Measurements from ENCODE around the gene NOVA1.

NOVA1 gene

GRCh38 chr14:26444822-26445221 is 153.0 kb downstream of the NOVA1 start:
- Mint-ChIP-seq H3K4me1 (ENCODE audit: low read depth) (no peaks in the 10 kb centered on the region), H3K4me3 (no peak overlapping the region)

DNA sequence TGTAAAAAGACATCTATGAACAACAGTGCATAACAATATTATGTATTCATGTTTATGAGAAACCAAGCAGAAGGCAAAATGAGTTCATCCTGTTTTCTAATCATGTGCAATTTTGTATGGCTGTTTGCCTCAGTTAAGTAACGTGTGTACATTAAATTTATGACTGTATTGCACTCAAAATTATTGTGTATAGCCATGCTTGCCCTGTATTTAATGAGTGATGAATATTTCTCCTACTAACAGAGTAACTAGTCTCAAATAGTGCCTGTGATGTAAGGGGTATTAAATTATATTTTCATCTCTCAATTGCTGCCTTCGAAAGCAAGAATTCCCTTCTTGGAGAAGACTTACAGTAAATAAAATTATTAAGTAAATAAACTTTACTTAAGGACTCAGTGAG is 154.2 kb downstream of the NOVA1 start:
- intact Hi-C loops (cut with micrococcal nuclease), result no loop called here
- Mint-ChIP-seq H3K9me3 (no peaks in the 10 kb centered on the region), H3K4me3 (no peak overlapping the region), H3K4me1 (ENCODE audit: low read depth) (no peaks in the 10 kb centered on the region), H3K36me3 (ENCODE audit: low read depth) (no peaks in the 10 kb centered on the region), H3K27ac (no peak overlapping the region), H3K27me3 (no peaks in the 10 kb centered on the region)

More at GRCh38 chr14:26444822-26445221, 153.0 kb downstream of the NOVA1 start:
- Mint-ChIP-seq H3K27ac (no peak overlapping the region), H3K27me3 (no peaks in the 10 kb centered on the region), H3K36me3 (ENCODE audit: low read depth) (no peaks in the 10 kb centered on the region), H3K9me3 (no peaks in the 10 kb centered on the region)
- intact Hi-C loops (cut with micrococcal nuclease), result no loop called here

DNA sequence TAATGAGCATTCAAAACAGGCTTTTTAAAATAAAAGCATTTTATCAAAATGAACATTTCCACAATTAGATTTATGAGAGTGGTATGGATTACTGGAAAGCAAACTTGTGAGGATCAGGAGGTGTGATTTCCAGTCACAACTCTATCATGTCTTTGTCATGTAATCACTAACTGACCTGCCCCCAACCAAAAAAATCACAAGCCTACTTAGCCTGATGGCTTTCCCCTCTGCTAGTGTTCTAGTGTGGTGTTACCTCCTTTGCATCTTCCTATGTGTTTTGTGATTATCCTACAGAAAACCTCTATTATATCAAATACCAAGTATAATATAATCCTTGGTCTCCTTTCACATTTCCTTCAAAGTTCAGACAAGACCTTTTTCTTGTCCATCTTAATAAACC is 168.6 kb downstream of the NOVA1 start:
- H3K4me3 Mint-ChIP-seq, result no peak overlapping the region
- no peaks in the 10 kb centered on the region for H3K9me3 Mint-ChIP-seq
- H3K36me3 Mint-ChIP-seq (ENCODE audit: low read depth), result no peaks in the 10 kb centered on the region
- no peaks in the 10 kb centered on the region for H3K4me1 Mint-ChIP-seq (ENCODE audit: low read depth)
- no peak overlapping the region for H3K27ac Mint-ChIP-seq
- intact Hi-C loops (cut with micrococcal nuclease), result no loop called here
- H3K27me3 Mint-ChIP-seq, result no peaks in the 10 kb centered on the region

DNA sequence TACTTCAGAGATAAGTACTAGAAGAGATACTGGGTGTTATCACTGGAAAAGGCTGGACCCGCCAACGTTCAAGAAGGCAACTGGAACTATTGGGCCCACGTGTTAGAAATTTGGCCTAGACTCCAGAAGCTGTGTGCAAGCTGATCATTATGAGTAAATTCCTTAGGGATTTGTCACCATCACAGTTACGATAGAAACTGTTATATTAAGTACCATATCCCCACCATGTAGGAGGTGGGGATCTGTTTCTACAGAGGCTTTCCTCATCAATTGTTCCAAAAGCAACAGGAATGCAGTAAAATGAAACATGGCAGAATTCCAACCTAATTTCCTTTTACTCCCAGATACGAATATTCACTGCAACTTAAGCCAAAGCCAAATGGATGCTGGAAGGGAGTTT is 170.7 kb downstream of the NOVA1 start:
- H3K9me3 Mint-ChIP-seq, result no peaks in the 10 kb centered on the region
- H3K27ac Mint-ChIP-seq, result no peak overlapping the region
- no peaks in the 10 kb centered on the region for H3K36me3 Mint-ChIP-seq (ENCODE audit: low read depth)
- intact Hi-C loops (cut with micrococcal nuclease), result no loop called here
- H3K27me3 Mint-ChIP-seq, result no peaks in the 10 kb centered on the region
- H3K4me1 Mint-ChIP-seq (ENCODE audit: low read depth), result no peaks in the 10 kb centered on the region
- H3K4me3 Mint-ChIP-seq, result no peak overlapping the region

GRCh38 chr14:26424537-26424936 is 173.3 kb downstream of the NOVA1 start:
- intact Hi-C loops (cut with micrococcal nuclease), result no loop called here
- Mint-ChIP-seq H3K36me3 (ENCODE audit: low read depth) (no peaks in the 10 kb centered on the region), H3K27ac (no peak overlapping the region), H3K4me1 (ENCODE audit: low read depth) (no peaks in the 10 kb centered on the region), H3K9me3 (no peaks in the 10 kb centered on the region), H3K27me3 (no peaks in the 10 kb centered on the region), H3K4me3 (no peak overlapping the region)

GRCh38 chr14:26415618-26416123 is 182.2 kb downstream of the NOVA1 start:
- H3K9me3 Mint-ChIP-seq, result no peaks in the 10 kb centered on the region

DNA sequence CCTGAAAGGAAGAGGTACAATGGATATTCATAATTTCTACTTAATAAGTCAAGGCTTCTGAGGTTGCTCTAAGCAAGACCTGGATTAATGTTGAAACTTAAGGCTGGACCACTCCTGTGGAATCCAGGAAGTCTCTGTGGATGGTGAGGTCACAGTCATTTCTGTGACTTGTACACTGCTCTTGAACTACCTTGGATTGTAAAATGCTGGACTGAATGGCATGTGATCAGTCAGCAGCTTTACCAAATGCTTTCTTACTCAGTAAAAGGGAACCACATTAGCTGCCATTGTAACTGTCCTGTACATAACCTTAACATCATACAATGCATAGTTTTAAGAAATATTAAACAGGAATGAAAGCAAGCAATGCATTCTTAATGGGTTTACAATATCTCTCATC is 182.9 kb downstream of the NOVA1 start:
- no peaks in the 10 kb centered on the region for H3K36me3 Mint-ChIP-seq (ENCODE audit: low read depth)
- H3K27me3 Mint-ChIP-seq, result no peaks in the 10 kb centered on the region
- H3K27ac Mint-ChIP-seq, result no peak overlapping the region
- intact Hi-C loops (cut with micrococcal nuclease), result no loop called here
- no peak overlapping the region for H3K4me3 Mint-ChIP-seq
- H3K4me1 Mint-ChIP-seq (ENCODE audit: low read depth), result no peaks in the 10 kb centered on the region
- no peaks in the 10 kb centered on the region for H3K9me3 Mint-ChIP-seq

More at GRCh38 chr14:26415618-26416123, 182.2 kb downstream of the NOVA1 start:
- Mint-ChIP-seq H3K4me1 (ENCODE audit: low read depth) (no peaks in the 10 kb centered on the region), H3K36me3 (ENCODE audit: low read depth) (no peaks in the 10 kb centered on the region), H3K27me3 (no peaks in the 10 kb centered on the region), H3K27ac (no peak overlapping the region), H3K4me3 (no peak overlapping the region)
- intact Hi-C loops (cut with micrococcal nuclease), result no loop called here

DNA sequence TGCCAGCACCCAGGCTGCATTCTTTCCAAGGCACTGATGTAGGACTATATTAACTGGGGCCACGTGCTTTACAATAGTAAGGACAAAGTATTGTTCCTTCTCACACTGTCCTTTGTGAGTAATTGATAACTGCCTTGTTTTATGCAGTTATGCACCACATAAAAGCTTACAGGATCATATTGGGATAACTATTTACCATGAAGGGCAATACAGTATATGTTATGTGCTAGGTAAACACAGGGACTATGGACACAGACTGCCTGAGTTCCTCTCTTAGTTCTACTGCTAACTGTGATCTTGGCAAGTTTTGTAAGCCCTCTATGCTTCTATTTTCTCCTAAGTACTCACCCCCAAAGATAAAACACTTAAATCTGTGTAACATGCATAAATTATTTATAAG is 183.7 kb downstream of the NOVA1 start:
- H3K4me1 Mint-ChIP-seq (ENCODE audit: low read depth), result no peaks in the 10 kb centered on the region
- H3K27ac Mint-ChIP-seq, result no peak overlapping the region
- no peaks in the 10 kb centered on the region for H3K36me3 Mint-ChIP-seq (ENCODE audit: low read depth)
- H3K4me3 Mint-ChIP-seq, result no peak overlapping the region
- intact Hi-C loops (cut with micrococcal nuclease), result no loop called here
- no peaks in the 10 kb centered on the region for H3K27me3 Mint-ChIP-seq
- H3K9me3 Mint-ChIP-seq, result no peaks in the 10 kb centered on the region

DNA sequence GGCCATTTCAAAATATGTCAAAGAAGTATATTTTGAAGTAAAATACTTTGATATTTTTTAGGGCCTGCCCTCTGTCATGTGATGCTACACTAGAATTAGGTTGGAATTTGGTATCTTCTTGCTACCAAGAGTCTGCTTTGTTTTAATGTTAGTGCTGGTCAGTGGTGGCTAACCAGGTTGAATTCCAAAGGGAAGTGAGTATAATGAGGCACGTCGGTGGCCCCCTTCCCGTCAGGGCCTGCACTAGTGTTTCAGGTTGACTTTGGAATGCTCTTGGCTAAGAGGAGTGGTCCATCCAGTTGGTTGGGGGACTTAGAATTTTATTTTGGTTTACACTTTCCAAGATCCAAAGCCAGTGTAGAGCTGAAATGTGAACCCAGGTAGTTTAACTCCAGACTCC is 185.4 kb downstream of the NOVA1 start:
- Mint-ChIP-seq H3K36me3 (ENCODE audit: low read depth) (no peaks in the 10 kb centered on the region), H3K27ac (no peak overlapping the region)
- intact Hi-C loops (cut with micrococcal nuclease), result no loop called here

DNA sequence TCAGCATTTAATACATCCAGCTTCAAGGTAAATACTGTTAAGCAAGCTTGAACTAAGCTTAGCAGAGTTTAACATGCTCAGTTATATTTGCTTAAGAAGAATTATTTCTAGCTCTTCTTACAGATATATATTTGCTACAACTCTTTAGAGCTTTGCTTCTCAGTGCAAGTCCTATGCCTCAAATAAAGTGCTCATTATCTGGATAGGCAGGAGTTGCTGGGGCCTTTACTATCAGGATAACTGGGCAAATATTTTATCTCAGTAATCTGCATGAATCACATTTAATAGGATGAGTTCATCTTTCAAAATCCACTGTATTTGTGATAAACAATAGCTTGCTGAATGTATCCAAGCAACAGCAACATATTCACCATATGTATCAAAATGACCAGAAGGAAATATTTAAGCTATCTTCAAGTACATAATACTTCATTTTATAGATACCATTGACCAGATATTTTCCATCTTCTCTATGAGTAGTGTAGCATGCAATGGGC is 187.6 kb downstream of the NOVA1 start:
- H3K4me1 Mint-ChIP-seq (ENCODE audit: low read depth), result no peaks in the 10 kb centered on the region
- H3K4me3 Mint-ChIP-seq, result no peak overlapping the region
- no peaks in the 10 kb centered on the region for H3K36me3 Mint-ChIP-seq (ENCODE audit: low read depth)
- H3K27me3 Mint-ChIP-seq, result no peaks in the 10 kb centered on the region
- intact Hi-C loops (cut with micrococcal nuclease), result no loop called here
- no peaks in the 10 kb centered on the region for H3K9me3 Mint-ChIP-seq
- no peak overlapping the region for H3K27ac Mint-ChIP-seq

More for the DNA sequence above, 185.4 kb downstream of the NOVA1 start:
- H3K9me3 Mint-ChIP-seq, result no peaks in the 10 kb centered on the region
- H3K4me3 Mint-ChIP-seq, result no peak overlapping the region
- no peaks in the 10 kb centered on the region for H3K4me1 Mint-ChIP-seq (ENCODE audit: low read depth)
- H3K27me3 Mint-ChIP-seq, result no peaks in the 10 kb centered on the region

GRCh38 chr14:26404927-26405326 is 192.9 kb downstream of the NOVA1 start:
- Mint-ChIP-seq H3K27ac (no peak overlapping the region), H3K27me3 (no peaks in the 10 kb centered on the region), H3K4me1 (ENCODE audit: low read depth) (no peaks in the 10 kb centered on the region), H3K9me3 (no peaks in the 10 kb centered on the region), H3K4me3 (no peak overlapping the region), H3K36me3 (ENCODE audit: low read depth) (no peaks in the 10 kb centered on the region)
- intact Hi-C loops (cut with micrococcal nuclease), result no loop called here

GRCh38 chr14:26403760-26404159 is 194.1 kb downstream of the NOVA1 start:
- Mint-ChIP-seq H3K4me1 (ENCODE audit: low read depth) (no peaks in the 10 kb centered on the region), H3K27ac (no peak overlapping the region), H3K9me3 (no peaks in the 10 kb centered on the region), H3K36me3 (ENCODE audit: low read depth) (no peaks in the 10 kb centered on the region), H3K27me3 (no peaks in the 10 kb centered on the region), H3K4me3 (no peak overlapping the region)
- intact Hi-C loops (cut with micrococcal nuclease), result no loop called here

GRCh38 chr14:26402126-26402525 is 195.7 kb downstream of the NOVA1 start:
- no peaks in the 10 kb centered on the region for H3K36me3 Mint-ChIP-seq (ENCODE audit: low read depth)
- H3K4me3 Mint-ChIP-seq, result no peak overlapping the region
- no peaks in the 10 kb centered on the region for H3K9me3 Mint-ChIP-seq
- no peaks in the 10 kb centered on the region for H3K27me3 Mint-ChIP-seq
- intact Hi-C loops (cut with micrococcal nuclease), result no loop called here
- no peaks in the 10 kb centered on the region for H3K4me1 Mint-ChIP-seq (ENCODE audit: low read depth)
- H3K27ac Mint-ChIP-seq, result no peak overlapping the region

GRCh38 chr14:26401179-26401968 is 196.5 kb downstream of the NOVA1 start:
- Mint-ChIP-seq H3K4me1 (ENCODE audit: low read depth) (no peaks in the 10 kb centered on the region), H3K9me3 (no peaks in the 10 kb centered on the region), H3K36me3 (ENCODE audit: low read depth) (no peaks in the 10 kb centered on the region), H3K27ac (no peak overlapping the region), H3K4me3 (no peak overlapping the region), H3K27me3 (no peaks in the 10 kb centered on the region)
- intact Hi-C loops (cut with micrococcal nuclease), result no loop called here

DNA sequence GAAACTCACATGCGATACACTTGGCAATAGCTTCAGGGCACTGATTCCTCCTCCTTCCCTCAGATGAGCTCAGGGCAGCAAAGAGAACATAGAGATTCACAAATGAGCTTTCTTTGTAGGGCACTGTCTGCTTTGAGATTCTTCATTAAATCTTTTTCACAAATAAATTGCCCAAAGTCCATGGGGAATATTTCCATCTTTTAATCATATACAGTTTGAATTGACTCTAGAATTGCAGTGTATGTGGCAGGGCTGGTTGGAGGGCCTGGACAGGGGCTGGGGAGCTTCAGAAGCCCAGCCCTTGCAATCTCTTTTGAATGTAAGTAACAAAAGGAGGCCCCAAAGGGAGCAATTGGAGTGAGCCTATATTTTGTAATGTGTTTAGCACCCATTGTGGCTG is 197.5 kb downstream of the NOVA1 start:
- Mint-ChIP-seq H3K9me3 (no peaks in the 10 kb centered on the region), H3K27me3 (no peaks in the 10 kb centered on the region), H3K27ac (no peak overlapping the region), H3K4me1 (ENCODE audit: low read depth) (no peaks in the 10 kb centered on the region), H3K36me3 (ENCODE audit: low read depth) (no peaks in the 10 kb centered on the region), H3K4me3 (no peak overlapping the region)
- intact Hi-C loops (cut with micrococcal nuclease), result no loop called here
